Activated CD4-positive, alpha-beta T cell treated with anti-CD3 and anti-CD28 coated beads for 48 hours (primary cell): ENCODE results near the gene RANBP1.
"Not testable (repeated sequence)": the region's sequence is repeated elsewhere in the genome, so short reads cannot be mapped to it uniquely, and the experiment has no call there.

ENCODE experiments used
- DNase-seq: peaks from one replicate; pipeline ENCODE4 v3.0.0-alpha.2; 2020

RANBP1 gene

DNA sequence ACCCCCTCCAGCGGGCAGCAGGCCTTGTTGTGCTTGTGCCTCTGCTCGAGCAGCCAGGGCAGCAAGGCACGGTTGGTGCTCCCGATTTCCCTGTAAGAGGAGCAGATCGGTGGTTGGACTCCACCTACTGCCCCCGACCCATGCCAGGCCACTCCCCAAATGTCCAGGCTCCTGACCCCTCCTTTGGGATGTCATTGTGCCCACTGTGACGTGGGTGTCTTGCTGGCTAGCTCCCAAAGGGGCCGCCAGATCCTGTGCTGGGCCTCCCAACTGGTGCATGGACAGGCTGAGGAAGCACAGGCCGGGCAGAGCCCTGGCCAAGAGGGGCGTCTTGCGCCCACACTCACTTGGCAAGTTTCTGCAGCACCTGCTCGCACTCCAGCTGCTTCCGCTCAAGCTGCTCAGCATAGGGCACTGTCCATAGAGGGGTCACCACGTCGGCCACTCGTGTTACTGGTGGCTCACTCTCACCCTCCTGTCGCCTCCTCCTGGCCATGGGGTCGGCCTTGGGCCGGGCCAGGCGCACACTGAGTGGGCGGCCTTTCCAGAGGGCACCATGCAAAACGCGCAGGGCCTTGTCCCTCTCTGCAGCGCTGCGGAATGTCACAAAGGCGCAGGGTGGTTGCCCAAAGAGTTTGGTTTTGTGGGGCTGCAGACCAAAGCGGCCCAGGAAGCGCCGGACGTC is at the start of gene RANBP1:
RANBP1 (plus strand) TSS at position 414 of the 685 bp plus-strand sequence; CDS start at position 495, 81 bp downstream.
- DNase-seq = no peak

DNA sequence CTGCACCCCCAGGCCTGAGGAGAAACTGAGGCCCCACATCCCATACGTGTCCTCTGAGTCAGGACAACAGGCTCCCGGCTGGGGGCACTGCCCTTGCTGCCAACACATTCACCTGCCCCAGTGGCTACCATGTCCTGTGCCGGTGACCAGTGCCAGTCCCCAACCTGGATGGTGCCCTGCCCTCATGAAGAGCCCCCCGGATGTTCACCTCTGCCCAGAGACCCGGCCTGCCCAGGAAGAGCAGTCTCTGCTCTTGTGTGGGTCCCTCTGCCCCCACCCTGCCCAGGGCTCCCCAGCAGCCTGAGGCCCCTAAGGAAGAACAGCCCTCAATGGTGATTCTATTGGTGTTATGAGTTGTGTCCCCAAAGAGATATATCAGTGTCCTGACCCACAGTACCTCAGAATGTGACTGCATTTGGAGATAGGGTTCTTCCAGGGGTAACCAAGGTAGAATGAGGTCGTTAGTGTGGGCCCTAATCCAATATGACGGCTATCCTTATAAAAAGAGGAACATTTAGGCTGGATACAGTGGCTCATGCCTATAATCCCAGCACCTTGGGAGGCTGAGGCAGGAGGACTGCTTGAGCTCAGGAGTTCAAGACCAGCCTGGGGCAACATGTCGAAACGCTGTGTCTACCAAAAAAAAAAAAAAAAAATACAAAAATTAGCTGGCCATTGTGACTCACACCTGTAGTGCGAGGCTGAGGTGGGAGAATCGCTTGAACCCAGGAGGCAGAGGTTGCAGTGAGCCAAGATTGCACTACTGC is 49.1 kb upstream of the RANBP1 start:
- DNase-seq = no peak

DNA sequence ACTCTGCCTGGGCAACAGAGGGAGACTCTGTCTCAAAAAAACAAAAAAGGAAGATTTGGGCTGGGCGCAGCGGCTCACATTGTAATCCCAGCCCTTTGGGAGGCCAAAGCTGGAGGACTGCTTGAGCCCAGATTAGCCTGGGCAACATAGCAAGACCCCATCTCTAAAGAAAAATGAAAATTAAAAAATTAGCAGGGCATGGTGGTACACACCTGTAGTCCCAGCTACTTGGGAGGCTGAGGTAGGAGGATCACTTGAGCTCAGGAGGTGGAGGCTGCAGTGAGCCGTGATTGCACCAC is 48.6 kb upstream of the RANBP1 start:
- not testable (repeated sequence) for DNase-seq

DNA sequence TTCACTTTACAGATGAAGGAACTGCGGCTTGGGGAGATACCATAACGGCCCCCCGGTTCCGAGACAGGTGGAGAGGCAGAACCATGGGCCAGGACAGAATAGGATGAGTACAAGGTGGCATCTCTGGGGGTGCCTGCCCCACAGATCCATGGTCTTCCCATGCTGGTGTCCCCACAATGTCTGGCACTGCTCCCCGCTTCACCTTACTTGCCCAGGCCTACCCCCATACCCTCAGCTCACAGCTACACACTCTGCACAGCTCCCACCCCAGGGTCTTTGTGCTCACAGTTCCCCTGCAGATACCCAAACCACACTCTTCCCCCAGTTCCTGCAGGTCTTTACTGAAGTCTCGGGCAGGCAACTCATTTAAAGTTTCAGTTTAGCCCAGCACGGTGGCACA is 47.3 kb upstream of the RANBP1 start:
- no peak for DNase-seq

DNA sequence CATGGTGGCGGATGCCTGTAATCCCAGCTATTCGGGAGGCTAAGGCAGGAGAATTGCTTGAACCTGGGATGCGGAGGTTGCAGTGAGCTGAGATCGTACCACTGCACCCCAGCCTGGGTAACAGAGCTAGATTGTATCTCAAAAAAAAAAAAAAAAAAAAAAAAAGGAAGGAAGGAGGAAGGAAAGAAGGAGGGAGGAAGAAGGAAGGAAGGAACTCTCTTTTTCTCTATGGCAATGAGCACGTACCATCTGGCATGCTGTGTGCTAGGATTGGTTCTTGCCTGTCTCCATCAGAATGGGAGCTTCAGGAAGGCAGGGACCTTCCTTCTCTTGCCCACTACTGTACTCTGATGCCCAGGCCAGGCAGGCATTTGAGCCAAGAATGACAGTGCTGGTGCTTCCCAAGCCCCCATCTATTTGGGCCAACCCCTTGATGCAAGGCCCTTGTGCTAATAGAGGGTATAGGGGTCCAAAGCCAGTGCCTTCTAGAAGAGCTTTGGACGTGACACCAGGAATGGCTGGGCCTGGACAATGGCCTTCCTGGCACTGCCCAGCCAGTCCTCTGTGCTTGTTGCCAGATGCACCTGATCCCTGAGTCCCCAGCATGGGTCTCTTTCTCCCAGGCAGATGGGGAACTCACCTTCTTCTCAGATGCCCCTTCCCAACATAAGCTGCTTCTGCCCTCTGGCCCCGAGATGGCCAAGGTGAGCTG is 46.4 kb upstream of the RANBP1 start:
- DNase-seq = no peak

DNA sequence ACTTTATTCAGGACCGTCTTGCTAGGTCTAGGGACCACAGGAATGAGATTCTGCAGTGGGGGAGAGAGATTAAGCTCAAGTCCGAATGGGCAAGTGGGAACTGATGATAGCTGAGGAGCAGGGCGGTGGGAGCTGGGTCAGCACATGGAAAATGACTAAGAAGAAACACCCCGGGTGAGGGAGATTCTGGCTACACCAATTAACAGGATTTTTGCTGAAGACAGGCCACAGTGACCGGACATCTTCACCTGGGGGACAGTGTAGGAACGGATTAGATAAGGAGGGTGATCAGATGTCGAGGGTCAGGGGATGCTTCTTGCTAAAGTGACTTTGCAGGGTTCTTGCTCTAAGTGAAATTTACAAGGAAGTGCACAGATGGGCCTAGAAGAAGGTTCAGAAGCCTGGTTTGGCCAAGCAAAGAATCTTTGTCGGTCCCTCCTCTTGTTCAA is 44.4 kb upstream of the RANBP1 start:
- no peak for DNase-seq

DNA sequence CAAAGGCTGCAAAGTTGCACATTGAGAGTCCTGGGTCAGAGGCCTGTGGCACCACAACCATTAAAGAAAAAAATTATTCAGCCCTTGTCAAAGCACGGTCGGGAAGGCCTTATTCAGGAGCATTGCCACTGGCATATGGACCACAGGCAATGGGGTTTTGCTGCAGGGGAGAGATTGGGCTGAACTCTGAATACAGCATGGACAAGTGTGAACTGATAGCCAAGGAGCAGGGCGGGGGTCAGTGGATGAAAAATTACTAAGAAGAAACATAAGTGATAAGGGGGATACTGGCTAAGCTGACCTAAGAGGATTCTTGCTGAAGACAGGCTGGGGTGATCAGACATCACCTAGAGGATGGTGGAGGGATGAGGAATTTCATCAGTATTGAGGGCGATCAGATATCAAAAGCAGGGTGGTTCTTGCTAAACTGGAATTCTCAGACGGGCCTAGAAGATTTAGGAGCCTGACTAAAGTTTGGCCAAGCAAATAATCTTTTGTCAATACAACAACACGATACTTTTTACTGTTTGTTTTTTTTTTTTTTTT is 39.2 kb upstream of the RANBP1 start:
- DNase-seq = no peak

DNA sequence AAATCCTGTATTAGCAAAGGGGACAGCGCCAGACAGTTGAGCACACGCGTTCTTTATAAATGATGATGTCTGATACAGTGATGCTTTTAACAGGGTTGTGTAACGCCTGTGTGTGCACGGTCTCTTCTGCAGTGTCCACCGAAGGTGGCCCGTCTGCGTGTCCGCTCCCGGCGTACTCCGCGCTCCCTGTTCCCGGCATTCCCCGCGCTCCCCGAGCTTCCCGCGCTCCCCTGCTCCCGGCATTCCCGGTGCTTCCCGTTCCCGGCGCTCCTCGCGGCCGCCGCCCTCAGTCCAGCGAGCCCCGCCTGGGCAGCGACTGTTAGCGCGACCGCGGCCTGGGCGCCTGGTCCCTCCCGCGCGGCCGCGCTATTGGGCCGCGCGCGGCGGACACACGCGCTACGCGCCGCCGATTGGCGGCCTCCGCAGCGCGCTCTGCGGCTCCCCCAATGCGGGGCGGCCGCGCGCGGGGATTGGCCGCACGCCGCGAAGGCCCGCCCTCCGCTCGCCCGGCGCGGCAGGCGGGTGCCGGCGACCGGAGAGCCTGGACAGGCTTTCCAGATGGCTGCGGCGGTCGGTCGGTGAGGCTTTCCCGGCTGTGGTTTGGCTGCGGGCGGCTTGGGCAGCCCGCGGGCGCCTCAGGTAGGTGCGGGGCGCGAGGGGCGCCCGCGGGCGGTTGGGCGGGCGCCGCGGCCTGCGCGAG is 36.0 kb upstream of the RANBP1 start, which contains the start of gene DGCR8:
DGCR8 (plus strand) TSS at position 497 of the 700 bp plus-strand sequence. CDS start 5,723 bp downstream, outside the sequence.
- DNase-seq = peak; percentile 73

DNA sequence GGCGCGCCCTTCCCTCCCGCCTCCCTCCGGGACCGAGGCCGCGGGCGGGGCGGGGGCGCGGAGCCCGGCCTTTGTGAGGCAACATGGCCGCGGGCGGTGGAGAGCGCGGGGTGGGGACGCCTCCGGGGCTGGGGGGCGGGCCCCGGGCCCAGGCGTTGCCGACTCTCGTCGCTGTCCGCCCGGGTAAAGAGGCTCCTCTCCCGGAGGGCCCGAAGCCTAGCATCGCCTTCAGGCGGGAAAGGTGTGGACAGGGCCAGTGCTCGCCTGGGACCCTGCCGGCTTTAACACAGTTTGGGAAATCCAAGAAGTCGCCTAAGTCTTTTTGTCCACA is 35.5 kb upstream of the RANBP1 start:
- DNase-seq = peak; percentile 77

DNA sequence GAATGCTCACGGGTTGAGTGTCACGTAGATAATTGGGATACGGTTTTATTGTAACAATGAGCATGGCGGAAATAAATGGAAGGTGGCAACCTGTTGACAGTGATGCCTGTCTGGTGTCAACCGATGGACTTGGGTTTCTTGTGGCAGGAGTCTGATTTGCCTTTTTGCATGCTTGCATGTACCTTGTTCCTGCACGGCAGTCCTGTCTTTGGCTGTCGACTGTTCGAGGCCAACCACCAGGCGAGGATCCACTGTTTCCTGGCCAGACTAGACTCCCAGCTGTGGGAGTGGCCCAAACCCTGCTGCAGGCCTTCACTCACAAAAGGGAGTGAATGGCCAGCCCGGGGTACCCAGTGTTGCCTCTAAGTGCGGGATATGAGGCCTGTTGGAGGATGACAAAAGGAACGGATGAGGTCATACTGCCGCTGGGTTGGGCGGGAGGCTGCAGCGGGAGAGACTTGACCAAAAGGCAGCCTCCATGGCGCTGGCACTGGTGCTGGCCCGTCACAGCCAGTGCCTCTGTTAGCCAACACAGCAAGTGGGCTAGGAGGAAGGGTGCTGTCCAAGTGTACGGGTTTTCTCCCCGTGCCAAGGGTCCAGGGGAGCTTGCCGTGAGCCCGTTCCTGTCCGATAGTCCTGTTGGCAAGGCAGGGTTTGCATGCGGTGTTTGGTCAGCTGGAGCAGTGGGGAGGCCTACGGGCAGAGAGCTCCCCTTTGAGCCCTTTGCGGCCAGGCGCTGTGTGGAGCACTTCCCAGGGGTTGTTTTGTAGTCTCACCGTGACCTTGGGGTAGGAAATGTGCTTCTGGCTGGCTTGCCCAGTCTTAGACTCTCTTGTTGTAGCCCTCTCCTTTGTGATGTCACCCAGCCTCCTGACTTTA is 34.9 kb upstream of the RANBP1 start:
- peak; percentile 23 for DNase-seq

DNA sequence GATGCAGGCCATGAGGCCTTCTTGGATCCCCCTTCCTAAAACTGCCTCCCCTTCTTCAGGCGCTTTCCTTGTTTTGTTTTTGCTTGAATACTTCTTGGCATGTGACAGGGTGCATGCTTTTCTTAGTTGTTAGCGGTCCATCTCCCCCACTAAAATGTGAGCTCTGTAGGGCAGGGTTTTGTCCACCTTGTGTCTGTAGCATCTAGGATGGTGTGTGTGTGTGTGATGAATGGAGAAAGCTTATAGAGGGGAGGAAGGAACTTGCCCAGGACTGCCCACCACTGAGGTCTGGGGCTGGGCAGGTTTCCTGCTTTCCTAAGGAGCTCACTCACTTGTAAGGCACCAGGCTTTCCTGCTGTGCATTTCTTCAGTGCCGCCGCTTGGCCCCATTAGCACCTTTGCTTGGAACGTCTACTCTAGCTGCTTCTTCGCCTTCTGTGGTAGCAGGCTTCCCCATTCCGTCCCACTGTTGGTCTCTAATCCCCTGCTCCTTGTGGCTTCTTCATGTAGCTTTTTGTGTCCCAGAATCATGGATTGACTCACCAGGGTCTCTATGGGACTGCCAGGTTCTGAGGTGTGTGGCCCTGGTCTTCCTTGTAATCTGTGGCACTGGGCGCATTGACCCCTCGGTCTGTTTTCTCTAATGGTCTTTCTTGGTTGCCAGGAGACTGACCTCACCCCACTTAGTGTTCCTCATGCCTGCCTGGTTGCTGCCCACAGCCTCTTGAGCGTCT is 32.6 kb upstream of the RANBP1 start:
- DNase-seq = no peak

DNA sequence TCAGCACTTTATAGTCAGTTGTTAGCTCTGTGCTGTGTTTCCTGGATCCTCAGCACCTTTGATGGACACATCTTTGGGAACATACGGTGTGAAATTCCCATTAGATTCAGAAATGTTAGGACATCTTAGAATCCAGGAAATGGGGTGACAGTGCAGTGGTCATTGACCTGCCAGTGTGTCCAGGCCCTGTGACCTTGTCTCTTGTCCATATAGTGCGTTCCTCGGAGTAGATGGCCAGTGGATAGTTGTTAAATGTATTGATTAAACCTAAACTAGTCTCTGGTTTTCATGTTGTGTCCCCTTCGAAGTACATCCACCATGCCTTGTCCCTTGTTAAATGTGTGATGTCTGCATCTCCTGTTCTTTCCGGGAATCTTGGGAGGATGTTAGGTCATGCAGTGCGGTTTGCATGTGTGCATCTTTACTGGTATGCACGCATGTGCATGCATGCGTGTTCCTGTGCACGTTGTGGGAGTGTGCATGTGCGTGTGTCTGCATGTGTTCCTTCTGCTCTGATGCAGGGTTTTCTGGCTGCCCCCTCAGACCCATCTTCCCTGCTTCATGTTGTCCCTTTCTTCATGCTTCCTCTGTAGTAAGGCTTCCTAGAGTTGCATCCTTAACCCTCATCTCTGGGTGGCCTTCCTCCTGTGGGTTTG is 31.9 kb upstream of the RANBP1 start:
- DNase-seq = no peak

DNA sequence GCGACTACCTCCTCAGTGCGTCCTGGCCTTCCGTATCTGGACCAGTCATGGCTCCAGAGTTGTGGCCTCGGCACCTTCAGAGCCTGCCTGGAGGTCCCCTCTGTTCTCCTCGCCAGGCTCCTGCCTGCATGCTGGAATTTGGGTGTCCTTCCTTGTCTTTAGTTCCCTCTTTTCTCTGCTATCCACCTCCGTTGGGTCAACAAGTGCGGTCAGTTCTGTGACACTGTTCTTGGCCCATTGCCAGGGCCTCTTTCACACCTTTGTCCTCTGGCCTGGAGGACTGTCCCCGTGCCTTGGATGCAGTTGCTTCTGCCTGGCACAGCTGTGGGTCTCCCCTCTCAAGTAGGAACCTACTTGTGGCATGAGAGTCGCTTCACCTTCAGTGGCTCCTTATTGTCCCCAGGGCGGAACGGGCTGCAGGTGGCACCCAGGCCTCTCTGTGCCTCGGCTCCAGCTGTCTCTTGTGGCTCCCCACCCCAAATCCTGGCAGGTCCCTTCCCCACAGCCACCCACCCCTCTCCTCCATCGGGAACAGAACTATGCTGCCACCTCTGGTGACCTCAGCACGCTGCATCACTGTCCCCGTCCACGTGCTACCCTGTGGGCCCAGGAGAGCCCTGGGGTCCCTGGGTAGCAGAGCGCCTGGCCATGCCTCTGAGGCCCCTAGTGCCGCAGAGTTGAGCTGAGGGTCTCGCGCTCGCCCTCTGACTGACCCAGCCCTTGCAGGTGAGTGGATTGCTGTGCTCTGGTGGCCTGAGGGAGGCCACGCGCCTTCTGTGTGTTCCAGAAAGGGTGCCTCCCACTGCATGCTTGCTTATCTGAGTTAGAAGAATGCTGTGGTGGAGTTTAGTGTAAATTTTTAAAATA is 31.1 kb upstream of the RANBP1 start:
- peak; percentile 51 for DNase-seq

DNA sequence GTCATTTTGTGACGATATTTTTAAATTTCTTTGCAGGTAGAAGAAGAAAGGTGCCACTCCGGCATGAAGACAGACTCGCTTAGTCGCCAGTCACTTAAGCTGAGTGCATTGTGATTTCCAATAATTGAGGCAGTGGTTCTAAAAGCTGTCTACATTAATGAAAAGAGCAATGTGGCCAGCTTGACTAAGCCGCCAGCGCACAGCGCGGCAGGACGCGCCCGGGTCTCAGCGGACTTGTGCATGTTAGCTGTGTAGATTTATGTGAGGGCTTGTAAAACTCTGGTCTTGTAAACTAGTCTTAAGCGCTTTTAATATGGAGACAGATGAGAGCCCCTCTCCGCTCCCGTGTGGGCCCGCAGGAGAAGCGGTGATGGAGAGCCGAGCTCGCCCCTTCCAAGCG is 30.3 kb upstream of the RANBP1 start:
- DNase-seq = no peak

DNA sequence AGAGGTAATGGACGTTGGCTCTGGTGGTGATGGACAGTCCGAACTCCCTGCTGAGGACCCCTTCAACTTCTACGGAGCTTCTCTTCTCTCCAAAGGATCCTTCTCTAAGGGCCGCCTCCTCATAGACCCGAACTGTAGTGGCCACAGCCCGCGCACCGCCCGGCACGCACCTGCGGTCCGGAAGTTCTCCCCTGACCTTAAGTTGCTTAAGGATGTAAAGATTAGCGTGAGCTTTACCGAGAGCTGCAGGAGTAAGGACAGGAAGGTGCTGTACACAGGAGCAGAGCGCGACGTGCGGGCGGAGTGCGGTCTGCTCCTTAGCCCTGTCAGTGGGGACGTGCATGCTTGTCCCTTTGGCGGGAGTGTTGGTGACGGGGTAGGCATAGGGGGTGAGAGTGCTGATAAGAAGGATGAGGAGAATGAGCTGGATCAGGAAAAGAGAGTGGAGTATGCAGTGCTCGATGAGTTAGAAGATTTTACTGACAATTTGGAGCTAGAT is 29.8 kb upstream of the RANBP1 start:
- DNase-seq = no peak

DNA sequence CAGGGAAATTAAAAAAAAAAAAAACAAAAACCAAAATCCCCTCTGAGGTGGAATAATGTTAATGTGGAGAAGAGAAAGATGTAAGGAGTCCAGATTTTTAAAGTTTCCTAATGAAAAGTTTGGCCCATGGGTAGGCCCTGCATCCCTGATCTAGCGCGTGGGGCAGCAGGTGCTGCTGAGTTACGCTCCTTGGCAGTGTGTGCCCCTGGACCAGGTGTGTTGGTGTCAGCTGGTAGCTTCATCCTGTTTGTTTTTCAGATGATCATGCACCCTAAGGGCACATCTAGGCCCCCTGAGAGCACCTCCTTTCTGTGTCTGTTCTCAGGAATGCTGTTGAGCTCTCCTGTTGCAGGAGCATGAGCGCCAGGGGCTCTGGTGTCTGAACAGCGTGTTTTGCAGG is 29.1 kb upstream of the RANBP1 start:
- DNase-seq = no peak

DNA sequence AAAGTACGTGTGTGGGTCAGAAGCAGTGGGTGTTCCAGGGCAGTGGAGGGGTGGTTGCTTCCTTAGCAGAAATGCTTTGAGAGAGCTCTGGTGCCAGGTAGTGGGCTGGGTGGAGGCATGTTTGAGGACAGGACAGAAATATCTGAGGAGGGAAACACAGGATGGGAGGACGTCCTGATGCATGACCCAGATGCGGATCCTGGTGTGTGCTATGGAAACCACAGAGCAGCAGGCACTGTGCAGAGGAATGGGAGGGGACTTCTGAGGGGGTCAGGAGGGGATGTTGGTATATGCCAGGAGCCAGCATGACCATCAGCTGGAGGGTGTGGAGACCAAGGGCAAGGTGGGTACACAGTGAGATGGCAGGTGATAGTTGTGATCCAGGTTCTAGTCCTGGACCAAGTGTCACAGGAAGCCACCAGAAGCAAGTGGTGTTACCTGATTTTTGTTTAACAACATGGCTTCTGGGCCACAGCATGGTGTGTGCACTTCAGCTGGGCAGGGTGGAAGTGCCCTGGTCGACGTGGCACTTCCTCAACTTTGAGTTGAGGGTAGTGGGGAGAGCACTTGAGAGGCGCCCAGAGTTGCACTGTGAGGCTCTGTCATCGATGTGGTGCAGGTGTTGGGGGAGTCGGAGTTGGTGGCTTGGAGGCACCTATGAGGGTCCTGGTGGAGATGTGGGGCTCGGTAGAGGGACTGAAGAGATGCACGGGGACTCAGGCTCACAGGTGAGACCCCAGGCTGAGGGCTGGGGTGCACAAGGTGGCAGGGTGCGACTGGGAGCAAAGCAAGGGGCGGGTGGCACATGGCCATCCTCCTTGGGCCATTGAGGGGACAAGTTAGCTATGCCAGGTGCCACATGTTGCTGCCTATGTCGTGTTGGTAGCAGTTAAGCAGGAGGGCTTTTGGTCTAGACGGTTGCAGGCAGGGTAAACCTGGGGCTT is 28.3 kb upstream of the RANBP1 start:
- no peak for DNase-seq

DNA sequence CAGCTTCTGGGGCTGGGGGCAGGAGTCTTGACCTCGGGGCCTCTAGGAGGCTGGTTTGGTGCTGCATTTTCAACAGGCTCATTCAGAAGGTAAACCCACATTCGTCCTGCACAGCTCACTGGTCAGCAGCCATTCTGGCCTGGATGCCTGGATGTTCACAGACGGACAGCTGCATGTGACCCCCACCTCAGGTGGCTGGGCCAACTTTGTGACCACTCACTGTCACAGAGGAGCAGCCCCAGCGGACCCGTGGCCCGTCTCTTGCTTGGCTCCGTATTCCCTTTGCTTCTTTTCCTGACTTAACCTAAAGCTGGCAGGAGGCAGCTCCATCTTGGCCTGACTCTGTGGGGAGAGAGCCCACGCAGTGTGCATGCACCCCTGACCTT is 27.6 kb upstream of the RANBP1 start:
- DNase-seq = no peak
